ENCODE results near the gene LSS.

GRCh38 chr21:46218906-46219590, 9.5 kb downstream of the LSS start:
- no peak for TF ChIP-seq CTCF (IDR thresholded peaks at IDR 0.05; ENCODE audit: low read depth, low read length, missing input control)
- no peak for TF ChIP-seq YY1 (IDR thresholded peaks at IDR 0.05)
- TF ChIP-seq EGR1 (IDR thresholded peaks at IDR 0.05; ENCODE audit: low read depth in 2 of 2) = no peak
- TF ChIP-seq TAF1 (conservative IDR thresholded peaks at IDR 0.05) = no peak
- TF ChIP-seq ATF3 (IDR thresholded peaks at IDR 0.05) = no peak
- TF ChIP-seq REST (IDR thresholded peaks at IDR 0.05) = no peak
- no peak for TF ChIP-seq MAX (IDR thresholded peaks at IDR 0.05)
- TF ChIP-seq RAD21 (IDR thresholded peaks at IDR 0.05) = no peak
- TF ChIP-seq SP1 (IDR thresholded peaks at IDR 0.05) = no peak
